ENCODE measurements around the gene TECPR2.

The TECPR2 gene

GRCh38 chr14:102528431-102529170 lies 165.9 kb downstream of the TECPR2 start:
- DNase-seq (ENCODE audit: insufficient read length, low spot score) = no peak
- FAIRE-seq = no peak
- TF ChIP-seq CTCF (IDR thresholded peaks at IDR 0.05; ENCODE audit: insufficient read depth, missing control alignments) = no peak

- DNase-seq (ENCODE audit: insufficient read length, low spot score) (no peak), FAIRE-seq (no peak)
Observed at GRCh38 chr14:102530828-102531478, 168.2 kb downstream of the TECPR2 start.

GRCh38 chr14:102532204-102532658 lies 169.5 kb downstream of the TECPR2 start:
- FAIRE-seq = no peak
- DNase-seq (ENCODE audit: insufficient read length, low spot score) = no peak
- no peak for TF ChIP-seq CTCF (IDR thresholded peaks at IDR 0.05; ENCODE audit: insufficient read depth, missing control alignments)

More at GRCh38 chr14:102530828-102531478, 168.2 kb downstream of the TECPR2 start:
- TF ChIP-seq CTCF (IDR thresholded peaks at IDR 0.05; ENCODE audit: insufficient read depth, missing control alignments) = no peak

GRCh38 chr14:102537981-102538601 lies 175.3 kb downstream of the TECPR2 start:
- DNase-seq (ENCODE audit: insufficient read length, low spot score) (no peak), FAIRE-seq (no peak)
- TF ChIP-seq CTCF (IDR thresholded peaks at IDR 0.05; ENCODE audit: insufficient read depth, missing control alignments) = no peak

GRCh38 chr14:102538602-102539543 lies 176.1 kb downstream of the TECPR2 start:
- TF ChIP-seq CTCF (IDR thresholded peaks at IDR 0.05; ENCODE audit: insufficient read depth, missing control alignments) = no peak
- FAIRE-seq = no peak
- peak; percentile 4 for DNase-seq (ENCODE audit: insufficient read length, low spot score)

- no peak for TF ChIP-seq CTCF (IDR thresholded peaks at IDR 0.05; ENCODE audit: insufficient read depth, missing control alignments)
- FAIRE-seq (no peak), DNase-seq (ENCODE audit: insufficient read length, low spot score) (no peak)
Observed at GRCh38 chr14:102539544-102540314, 177.0 kb downstream of the TECPR2 start.

Data from D721Med (cell line).